PFSK-1 (cell line): ENCODE data around the gene RCCD1.

Experiments used
- FOXP2 ChIP-seq: optimal IDR thresholded peaks from 2 replicates; pipeline ENCODE3; 2011; ENCODE audit warnings: borderline replicate concordance, control low read depth, inconsistent platforms; ENCODE audit not compliant: insufficient read depth; ENCODE audit errors: extremely low read length, extremely low read depth
- POLR2AphosphoS5 ChIP-seq: IDR thresholded peaks from 2 replicates; pipeline ENCODE4 v1.6.1; 2012; ENCODE audit warnings: low read depth, mild to moderate bottlenecking, control low read depth, low read length, moderate library complexity
- SIN3A ChIP-seq: IDR thresholded peaks from 2 replicates; pipeline ENCODE4 v1.6.1; 2012; ENCODE audit warnings: mild to moderate bottlenecking, low read length, moderate library complexity, borderline replicate concordance; ENCODE audit not compliant: insufficient read depth
- TAF1 ChIP-seq: IDR thresholded peaks from 2 replicates; pipeline ENCODE4 v1.6.1; 2012; ENCODE audit warnings: low read length, control low read depth, borderline replicate concordance; ENCODE audit not compliant: insufficient read depth
- TF ChIP-seq, protein P1 (sequence below), 2 experiments: IDR thresholded peaks; 2 replicates each; pipeline versions ENCODE4 v1.6.1 to v1.8.0; 2011 to 2012; ENCODE audit warnings: low read depth in 2 of 2, low read length in 2 of 2, control low read depth in 1 of 2, inconsistent platforms in 1 of 2, mild to moderate bottlenecking in 1 of 2, moderate library complexity in 1 of 2; ENCODE audit not compliant: insufficient read depth in 1 of 2

DNA sequence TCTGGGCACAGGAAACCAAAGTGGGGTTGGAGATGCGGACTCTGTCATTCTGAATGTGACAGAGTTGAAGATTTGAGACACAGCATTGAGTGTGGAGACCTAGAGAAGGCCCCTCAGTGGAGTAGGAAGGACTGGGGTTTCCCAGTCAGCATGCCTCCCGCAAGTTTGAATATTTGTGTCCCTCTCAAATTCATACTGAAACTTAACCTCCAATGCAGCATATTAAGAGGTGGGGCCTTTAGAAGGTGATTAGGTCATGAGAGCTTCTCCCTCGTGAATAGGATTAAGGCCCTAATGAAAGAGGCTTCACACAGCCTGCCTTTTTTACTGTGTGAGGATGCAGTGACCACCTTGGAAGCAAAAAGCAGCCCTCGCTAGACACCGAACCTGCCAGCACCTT lies 30.3 kb upstream of the RCCD1 start:
- TF ChIP-seq SIN3A: no peak
- no peak for TF ChIP-seq POLR2AphosphoS5
- TF ChIP-seq, protein P1, sequence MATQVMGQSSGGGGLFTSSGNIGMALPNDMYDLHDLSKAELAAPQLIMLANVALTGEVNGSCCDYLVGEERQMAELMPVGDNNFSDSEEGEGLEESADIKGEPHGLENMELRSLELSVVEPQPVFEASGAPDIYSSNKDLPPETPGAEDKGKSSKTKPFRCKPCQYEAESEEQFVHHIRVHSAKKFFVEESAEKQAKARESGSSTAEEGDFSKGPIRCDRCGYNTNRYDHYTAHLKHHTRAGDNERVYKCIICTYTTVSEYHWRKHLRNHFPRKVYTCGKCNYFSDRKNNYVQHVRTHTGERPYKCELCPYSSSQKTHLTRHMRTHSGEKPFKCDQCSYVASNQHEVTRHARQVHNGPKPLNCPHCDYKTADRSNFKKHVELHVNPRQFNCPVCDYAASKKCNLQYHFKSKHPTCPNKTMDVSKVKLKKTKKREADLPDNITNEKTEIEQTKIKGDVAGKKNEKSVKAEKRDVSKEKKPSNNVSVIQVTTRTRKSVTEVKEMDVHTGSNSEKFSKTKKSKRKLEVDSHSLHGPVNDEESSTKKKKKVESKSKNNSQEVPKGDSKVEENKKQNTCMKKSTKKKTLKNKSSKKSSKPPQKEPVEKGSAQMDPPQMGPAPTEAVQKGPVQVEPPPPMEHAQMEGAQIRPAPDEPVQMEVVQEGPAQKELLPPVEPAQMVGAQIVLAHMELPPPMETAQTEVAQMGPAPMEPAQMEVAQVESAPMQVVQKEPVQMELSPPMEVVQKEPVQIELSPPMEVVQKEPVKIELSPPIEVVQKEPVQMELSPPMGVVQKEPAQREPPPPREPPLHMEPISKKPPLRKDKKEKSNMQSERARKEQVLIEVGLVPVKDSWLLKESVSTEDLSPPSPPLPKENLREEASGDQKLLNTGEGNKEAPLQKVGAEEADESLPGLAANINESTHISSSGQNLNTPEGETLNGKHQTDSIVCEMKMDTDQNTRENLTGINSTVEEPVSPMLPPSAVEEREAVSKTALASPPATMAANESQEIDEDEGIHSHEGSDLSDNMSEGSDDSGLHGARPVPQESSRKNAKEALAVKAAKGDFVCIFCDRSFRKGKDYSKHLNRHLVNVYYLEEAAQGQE (IDR thresholded peaks at IDR 0.05; ENCODE audit: insufficient read depth in 1 of 2, low read depth in 2 of 2, low read length in 2 of 2): no peak
- TF ChIP-seq TAF1: no peak
- no peak for TF ChIP-seq FOXP2
